Activated T-helper 2 cell treated with anti-CD3 and anti-CD28 coated beads, Interferon-gamma antibody, Interleukin-2, Interleukin-4, amounts not matched to agents 10 μg/mL and 5 μg/mL and 100 μg/mL, durations not matched to agents 14 hours and 24 hours and 36 hours (primary cell): ENCODE results near the gene PTGDR2. TPM values are rescaled to one million over a fixed set of nuclear protein-coding genes. Genes with fewer than 3 reads are reported as not detected.
A peak's percentile ranks its signal among the peaks of the same experiment; 100 is the strongest.

ENCODE experiments used
- DNase-seq: peaks from one replicate; pipeline ENCODE4 v3.0.0; 2021; ENCODE audit warnings: low spot score
- H3K27ac Mint-ChIP-seq: one replicate; pipeline ENCODE4 v1.8.0; 2021; ENCODE audit warnings: mixed read lengths
- H3K27me3 Mint-ChIP-seq: one replicate; pipeline ENCODE4 v1.8.0; 2021; ENCODE audit warnings: low read depth, mixed read lengths
- H3K36me3 Mint-ChIP-seq: one replicate; pipeline ENCODE4 v1.8.0; 2021; ENCODE audit warnings: low read depth, mixed read lengths
- H3K4me1 Mint-ChIP-seq: one replicate; pipeline ENCODE4 v1.8.0; 2021; ENCODE audit warnings: low read depth, mixed read lengths
- H3K4me3 Mint-ChIP-seq: one replicate; pipeline ENCODE4 v1.8.0; 2021; ENCODE audit warnings: low read depth, mild to moderate bottlenecking, moderate library complexity, mixed read lengths
- H3K9me3 Mint-ChIP-seq: one replicate; pipeline ENCODE4 v1.8.0; 2021; ENCODE audit warnings: mixed read lengths
- intact Hi-C: fragments of 100-400 bp; cut with micrococcal nuclease; formaldehyde crosslinking; loops from one replicate; pipeline ENCODE4 v1.15.1; 2023
- total RNA-seq: library from RNA; stranded (reverse); gene quantifications from 2 replicates; pipeline ENCODE4 v1.2.3, GENCODE V29; 2022

The PTGDR2 gene
- total RNA-seq, 1 donor from 2014 or later, result 0.32 TPM

- intact Hi-C loops, result no loop called here
- no peaks in the 10 kb centered on the region for H3K9me3 Mint-ChIP-seq
- peaks cover 45% of the 10 kb centered on the region for H3K4me1 Mint-ChIP-seq
- no peaks in the 10 kb centered on the region for H3K27me3 Mint-ChIP-seq
- H3K36me3 Mint-ChIP-seq, result no peaks in the 10 kb centered on the region
- no peak overlapping the region for H3K4me3 Mint-ChIP-seq
- no peak overlapping the region for H3K27ac Mint-ChIP-seq
- DNase-seq, result no peak
Observed at GRCh38 chr11:60860943-60861342, 5.2 kb upstream of the PTGDR2 start.

GRCh38 chr11:60859616-60860250, 4.0 kb upstream of the PTGDR2 start:
- intact Hi-C loops, result no loop called here
- Mint-ChIP-seq H3K9me3 (no peaks in the 10 kb centered on the region), H3K4me3 (no peak overlapping the region), H3K27me3 (no peaks in the 10 kb centered on the region), H3K36me3 (no peaks in the 10 kb centered on the region), H3K4me1 (peaks cover 41% of the 10 kb centered on the region), H3K27ac (no peak overlapping the region)
- DNase-seq, result no peak

GRCh38 chr11:60858731-60859464, 3.1 kb upstream of the PTGDR2 start:
- Mint-ChIP-seq H3K27me3 (no peaks in the 10 kb centered on the region), H3K36me3 (peaks cover 2% of the 10 kb centered on the region), H3K4me1 (peaks cover 40% of the 10 kb centered on the region), H3K4me3 (no peak overlapping the region), H3K9me3 (no peaks in the 10 kb centered on the region), H3K27ac (peak overlapping the region; percentile 75)
- no peak for DNase-seq
- intact Hi-C loops, result no loop called here

- Mint-ChIP-seq H3K4me3 (no peak overlapping the region), H3K27me3 (no peaks in the 10 kb centered on the region), H3K4me1 (peaks cover 33% of the 10 kb centered on the region), H3K9me3 (no peaks in the 10 kb centered on the region), H3K36me3 (peaks cover 3% of the 10 kb centered on the region), H3K27ac (peak overlapping the region; percentile 56)
- intact Hi-C loops, result no loop called here
- no peak for DNase-seq
Observed at GRCh38 chr11:60858236-60858635, 2.5 kb upstream of the PTGDR2 start.

GRCh38 chr11:60857378-60858232, 1.9 kb upstream of the PTGDR2 start:
- Mint-ChIP-seq H3K27me3 (no peaks in the 10 kb centered on the region), H3K4me1 (peaks cover 35% of the 10 kb centered on the region), H3K36me3 (peaks cover 5% of the 10 kb centered on the region), H3K27ac (peak overlapping the region; percentile 2), H3K9me3 (no peaks in the 10 kb centered on the region), H3K4me3 (no peak overlapping the region)
- no peak for DNase-seq
- intact Hi-C loops, result no loop called here

GRCh38 chr11:60854847-60855725, 664 bp downstream of the PTGDR2 start:
- H3K27me3 Mint-ChIP-seq, result no peaks in the 10 kb centered on the region
- H3K4me3 Mint-ChIP-seq, result peak overlapping the region; percentile 63
- no peak overlapping the region for H3K27ac Mint-ChIP-seq
- DNase-seq, result no peak
- peaks cover 23% of the 10 kb centered on the region for H3K36me3 Mint-ChIP-seq
- no peaks in the 10 kb centered on the region for H3K9me3 Mint-ChIP-seq
- peaks cover 34% of the 10 kb centered on the region for H3K4me1 Mint-ChIP-seq
- intact Hi-C loops, result no loop called here

GRCh38 chr11:60854140-60854846, 1.5 kb downstream of the PTGDR2 start:
- Mint-ChIP-seq H3K9me3 (no peaks in the 10 kb centered on the region), H3K27me3 (no peaks in the 10 kb centered on the region), H3K4me3 (peak overlapping the region; percentile 43), H3K36me3 (peaks cover 29% of the 10 kb centered on the region), H3K27ac (no peak overlapping the region), H3K4me1 (peaks cover 33% of the 10 kb centered on the region)
- intact Hi-C loops, result no loop called here
- no peak for DNase-seq

GRCh38 chr11:60852982-60853950, 2.5 kb downstream of the PTGDR2 start:
- no peak for DNase-seq
- no peak overlapping the region for H3K4me3 Mint-ChIP-seq

GRCh38 chr11:60852117-60852981, 3.4 kb downstream of the PTGDR2 start:
- intact Hi-C loops, result no loop called here
- H3K27ac Mint-ChIP-seq, result no peak overlapping the region
- DNase-seq, result no peak
- peaks cover 17% of the 10 kb centered on the region for H3K4me1 Mint-ChIP-seq
- H3K27me3 Mint-ChIP-seq, result no peaks in the 10 kb centered on the region
- H3K4me3 Mint-ChIP-seq, result no peak overlapping the region
- peaks cover 40% of the 10 kb centered on the region for H3K36me3 Mint-ChIP-seq
- H3K9me3 Mint-ChIP-seq, result no peaks in the 10 kb centered on the region

More at GRCh38 chr11:60852982-60853950, 2.5 kb downstream of the PTGDR2 start:
- H3K27me3 Mint-ChIP-seq, result no peaks in the 10 kb centered on the region
- H3K9me3 Mint-ChIP-seq, result no peaks in the 10 kb centered on the region
- H3K36me3 Mint-ChIP-seq, result peaks cover 35% of the 10 kb centered on the region
- H3K4me1 Mint-ChIP-seq, result peaks cover 23% of the 10 kb centered on the region
- no peak overlapping the region for H3K27ac Mint-ChIP-seq
- intact Hi-C loops, result no loop called here

- Mint-ChIP-seq H3K4me3 (no peak overlapping the region), H3K9me3 (no peaks in the 10 kb centered on the region), H3K27me3 (no peaks in the 10 kb centered on the region), H3K4me1 (peaks cover 17% of the 10 kb centered on the region), H3K36me3 (peaks cover 40% of the 10 kb centered on the region), H3K27ac (no peak overlapping the region)
- no peak for DNase-seq
- intact Hi-C loops, result no loop called here
Observed at GRCh38 chr11:60851327-60852104, 4.2 kb downstream of the PTGDR2 start.
